GM12878 (cell line): ENCODE data around the gene LDLRAP1. TPM values are rescaled to one million over a fixed set of nuclear protein-coding genes. Genes with fewer than 3 reads are reported as not detected.

Source experiments
- ATAC-seq: fragments of 200-7000 bp; cut with Tn5 transposase; 3 replicates; pipeline ENCODE4 v1.9.1; 2020; ENCODE audit warnings: mild to moderate bottlenecking, moderate library complexity
- BruUV-seq: library from RNA; stranded (reverse); fragments of 400-500 nt; replicated peaks from 2 replicates; lab custom pipeline; 2021; lab: Mats Ljungman, UMichigan
- CTCF ChIA-PET: fragments of 300-600 bp; sonication (Branson Sonifier 250); formaldehyde crosslinking; extraction: SDS; loops from one replicate; lab custom pipeline; 2021; ENCODE audit warnings: inconsistent platforms; lab: Yijun Ruan, JAX
- POLR2A ChIA-PET: fragments of 350-600 bp; formaldehyde crosslinking; extraction: SDS; loops from one replicate; lab custom pipeline; 2021; ENCODE audit warnings: inconsistent platforms; lab: Charles Lee
- RAD21 ChIA-PET: fragments of 300-600 bp; sonication (Branson Sonifier 250); formaldehyde crosslinking; loops from one replicate; lab custom pipeline; 2023; ENCODE audit warnings: antibody characterized with exemption; ENCODE audit not compliant: unreplicated experiment; lab: Charles Lee
- SMC1A ChIA-PET: fragments of 300-600 bp; sonication (Branson Sonifier 250); formaldehyde crosslinking; loops from one replicate; lab custom pipeline; 2023; ENCODE audit not compliant: unreplicated experiment, uncharacterized antibody; lab: Charles Lee
- DNase-seq: peaks from one replicate; pipeline ENCODE4 v3.0.0-alpha.2; 2011; ENCODE audit warnings: low read depth, low spot score
- FAIRE-seq: peaks from 3 replicates; lab custom pipeline; 2011; peaks lifted over from hg19 to GRCh38; lab: Jason Lieb, UNC
- H2AFZ ChIP-seq: 2 replicates; pipeline ENCODE4 v1.6.0; 2011; ENCODE audit warnings: low read depth, low read length, control low read depth; ENCODE audit not compliant: control insufficient read depth
- H3K27ac ChIP-seq: 2 replicates; pipeline ENCODE4 v1.5.1; 2011; ENCODE audit warnings: control low read depth; ENCODE audit not compliant: control insufficient read depth, insufficient read depth
- H3K27me3 ChIP-seq, 2 experiments: replicated peaks in 1 of 2; 2 replicates each; pipeline versions ENCODE4 v1.6.0 to v1.6.1; 2011; ENCODE audit warnings: low read length in 1 of 2; ENCODE audit not compliant: control insufficient read depth in 2 of 2, insufficient read depth in 2 of 2
- H3K36me3 ChIP-seq, 2 experiments: 2 replicates each; pipeline ENCODE4 v1.5.1; 2011; ENCODE audit warnings: low read length in 1 of 2; ENCODE audit not compliant: control insufficient read depth in 2 of 2, insufficient read depth in 2 of 2
- H3K4me1 ChIP-seq: 2 replicates; pipeline ENCODE4 v1.6.1; 2011; ENCODE audit warnings: mild to moderate bottlenecking, low read length, moderate library complexity, mixed read lengths; ENCODE audit not compliant: control insufficient read depth, insufficient read depth
- H3K4me2 ChIP-seq: 2 replicates; pipeline ENCODE4 v1.6.0; 2011; ENCODE audit warnings: control low read depth; ENCODE audit not compliant: control insufficient read depth, insufficient read depth
- H3K4me3 ChIP-seq: fragments of 200-600 bp; sonication (generic); 2 replicates; pipeline ENCODE4 v1.5.1; 2016
- H3K79me2 ChIP-seq: 2 replicates; pipeline ENCODE4 v1.6.0; 2011; ENCODE audit warnings: low read length; ENCODE audit not compliant: control insufficient read depth, insufficient read depth
- H3K9ac ChIP-seq: 2 replicates; pipeline ENCODE4 v1.8.0; 2011; ENCODE audit warnings: low read length, control low read depth, mixed read lengths; ENCODE audit not compliant: control insufficient read depth, insufficient read depth
- H3K9me3 ChIP-seq: replicated peaks from 3 replicates; pipeline ENCODE4 v1.5.1; 2011; ENCODE audit warnings: mild to moderate bottlenecking, low read length; ENCODE audit not compliant: control insufficient read depth, insufficient read depth
- H4K20me1 ChIP-seq: 2 replicates; pipeline ENCODE4 v1.6.0; 2011; ENCODE audit not compliant: control insufficient read depth, insufficient read depth
- EED ChIP-seq: sonication (generic); IDR thresholded peaks from 2 replicates; pipeline ENCODE4 v1.6.1; 2016; ENCODE audit warnings: antibody characterized with exemption, low read depth
- EZH2 ChIP-seq: IDR thresholded peaks from 2 replicates; pipeline ENCODE4 v1.6.1; 2012; ENCODE audit warnings: low read depth, mild to moderate bottlenecking, control low read depth, inconsistent platforms, low read length, borderline replicate concordance; ENCODE audit not compliant: control insufficient read depth
- POU2F2 ChIP-seq: IDR thresholded peaks from 3 replicates; pipeline ENCODE4 v1.6.1; 2011; ENCODE audit warnings: low read depth, mild to moderate bottlenecking, low read length, borderline replicate concordance
- SIN3A ChIP-seq: IDR thresholded peaks from 2 replicates; pipeline ENCODE4 v1.6.1; 2012; ENCODE audit warnings: low read depth, low read length, improper control_type of control experiment
- WGBS: methylation state at CpG from one replicate; pipeline ENCODE4 v1.1.6; 2016; ENCODE audit warnings: low lambda C conversion rate; ENCODE audit not compliant: insufficient replicate concordance, insufficient coverage; ENCODE audit errors: missing lambda C conversion rate; 5-methylcytosine and 5-hydroxymethylcytosine counted together
- in situ Hi-C: fragments of 300-500 bp; cut with MboI; formaldehyde crosslinking; loops from 9 replicates; pipeline ENCODE4 v1.14.3; 2018; ENCODE audit warnings: mixed read lengths
- intact Hi-C: fragments of 100-400 bp; cut with micrococcal nuclease; formaldehyde crosslinking; loops from one replicate; pipeline ENCODE4 v1.14.2; 2022; ENCODE audit not compliant: unreplicated experiment
- polyA plus RNA-seq, 11 experiments: library from polyadenylated mRNA; depleted of rRNA in 4 of 11; unstranded in 6 of 11; stranded (reverse) in 5 of 11; fragments of >200 nt; fragmentation: Nextera tagmentation in 4 of 11; fragmentation: Illumina TruSeq in 1 of 11; extraction: Ambion mirVana in 4 of 11; extraction: Trizol in 1 of 11; gene quantifications; 1 replicate in 1 of 11; 2 replicates in 10 of 11; pipeline versions ENCODE4 v1.2.1 to v1.2.3, GENCODE V29; 2011 to 2016; ENCODE audit warnings: inconsistent platforms in 2 of 11, missing spikeins in 2 of 11, low read depth in 1 of 11
- total RNA-seq, 4 experiments: library from RNA; depleted of rRNA in 3 of 4; stranded (reverse); fragments of >200 nt in 3 of 4; fragmentation: Illumina TruSeq in 1 of 4; extraction: Trizol in 1 of 4; gene quantifications; 2 replicates each; pipeline versions ENCODE4 v1.2.1 to v1.2.3, GENCODE V29; 2013 to 2021
- TF ChIP-seq, protein P1 (sequence below): fragments of 450-650 bp; IDR thresholded peaks from 2 replicates; pipeline ENCODE4 v1.6.1; 2016; ENCODE audit warnings: mild to moderate bottlenecking

The LDLRAP1 gene
- total and polyA plus RNA-seq, 10 of the 15 experiments (the other 5 are each of a cell fraction or from before 2014, with no cell fraction given): 0.43 to 37.6 (median 22.0) TPM

DNA sequence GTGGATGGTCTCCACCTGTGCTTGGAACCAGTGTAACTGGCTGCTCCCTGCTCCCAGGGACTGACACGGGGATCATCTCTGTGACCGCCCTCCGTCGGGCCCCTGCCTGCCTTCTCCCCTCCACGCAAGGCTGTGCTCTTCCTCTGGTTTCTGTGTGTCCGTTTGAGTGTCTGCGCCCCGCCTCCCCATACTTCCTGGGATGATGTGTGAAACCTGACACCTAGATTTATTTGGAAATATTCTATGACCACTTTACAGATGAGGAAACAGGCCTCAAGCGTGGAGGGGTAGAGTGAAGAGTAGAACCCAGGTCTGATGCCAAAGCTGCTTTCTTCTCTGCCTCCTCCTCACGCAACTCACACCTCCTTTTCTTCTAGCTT is 24.3 kb downstream of the LDLRAP1 start:
- Histone ChIP-seq H3K9me3 (no peaks in the 10 kb centered on the region), H3K4me1 (peaks cover 4% of the 10 kb centered on the region), H3K79me2 (no peaks in the 10 kb centered on the region), H3K27me3 (no peaks in the 10 kb centered on the region), H3K4me2 (no peak overlapping the region), H2AFZ (no peak overlapping the region), H3K36me3 (peaks cover 0 to 14% of the 10 kb centered on the region in 2 experiments; a peak in 2 of 4 replicates), H4K20me1 (no peaks in the 10 kb centered on the region; the same call in 1 of the 2 replicates), H3K4me3 (no peak overlapping the region), H3K9ac (no peak overlapping the region), H3K27ac (no peak overlapping the region)
- BruUV-seq: no TSS peak
- in situ Hi-C loops: no loop called here
- POLR2A ChIA-PET: interaction anchor here (1.2 kb wide), 1 partner anchor 18 kb away, joined by 3 read pairs; no protein-coding TSS in a partner anchor
- no peak for FAIRE-seq
- CTCF ChIA-PET: no interaction called here
- no peak for ATAC-seq
- TF ChIP-seq POU2F2 (no peak), EZH2 (no peak), SIN3A (no peak), EED (no peak)
- TF ChIP-seq, protein P1, sequence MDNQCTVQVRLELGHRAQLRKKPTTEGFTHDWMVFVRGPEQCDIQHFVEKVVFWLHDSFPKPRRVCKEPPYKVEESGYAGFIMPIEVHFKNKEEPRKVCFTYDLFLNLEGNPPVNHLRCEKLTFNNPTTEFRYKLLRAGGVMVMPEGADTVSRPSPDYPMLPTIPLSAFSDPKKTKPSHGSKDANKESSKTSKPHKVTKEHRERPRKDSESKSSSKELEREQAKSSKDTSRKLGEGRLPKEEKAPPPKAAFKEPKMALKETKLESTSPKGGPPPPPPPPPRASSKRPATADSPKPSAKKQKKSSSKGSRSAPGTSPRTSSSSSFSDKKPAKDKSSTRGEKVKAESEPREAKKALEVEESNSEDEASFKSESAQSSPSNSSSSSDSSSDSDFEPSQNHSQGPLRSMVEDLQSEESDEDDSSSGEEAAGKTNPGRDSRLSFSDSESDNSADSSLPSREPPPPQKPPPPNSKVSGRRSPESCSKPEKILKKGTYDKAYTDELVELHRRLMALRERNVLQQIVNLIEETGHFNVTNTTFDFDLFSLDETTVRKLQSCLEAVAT: no peak
- DNase-seq: no peak
- RAD21 ChIA-PET: no interaction called here
- WGBS: 85% methylated on average over 10 of the region's 10 CpGs
- intact Hi-C loops: no loop called here
- SMC1A ChIA-PET: no interaction called here
